ENCODE data around the gene SLC6A11.
A peak's percentile ranks its signal among the peaks of the same experiment; 100 is the strongest.

The SLC6A11 gene

DNA sequence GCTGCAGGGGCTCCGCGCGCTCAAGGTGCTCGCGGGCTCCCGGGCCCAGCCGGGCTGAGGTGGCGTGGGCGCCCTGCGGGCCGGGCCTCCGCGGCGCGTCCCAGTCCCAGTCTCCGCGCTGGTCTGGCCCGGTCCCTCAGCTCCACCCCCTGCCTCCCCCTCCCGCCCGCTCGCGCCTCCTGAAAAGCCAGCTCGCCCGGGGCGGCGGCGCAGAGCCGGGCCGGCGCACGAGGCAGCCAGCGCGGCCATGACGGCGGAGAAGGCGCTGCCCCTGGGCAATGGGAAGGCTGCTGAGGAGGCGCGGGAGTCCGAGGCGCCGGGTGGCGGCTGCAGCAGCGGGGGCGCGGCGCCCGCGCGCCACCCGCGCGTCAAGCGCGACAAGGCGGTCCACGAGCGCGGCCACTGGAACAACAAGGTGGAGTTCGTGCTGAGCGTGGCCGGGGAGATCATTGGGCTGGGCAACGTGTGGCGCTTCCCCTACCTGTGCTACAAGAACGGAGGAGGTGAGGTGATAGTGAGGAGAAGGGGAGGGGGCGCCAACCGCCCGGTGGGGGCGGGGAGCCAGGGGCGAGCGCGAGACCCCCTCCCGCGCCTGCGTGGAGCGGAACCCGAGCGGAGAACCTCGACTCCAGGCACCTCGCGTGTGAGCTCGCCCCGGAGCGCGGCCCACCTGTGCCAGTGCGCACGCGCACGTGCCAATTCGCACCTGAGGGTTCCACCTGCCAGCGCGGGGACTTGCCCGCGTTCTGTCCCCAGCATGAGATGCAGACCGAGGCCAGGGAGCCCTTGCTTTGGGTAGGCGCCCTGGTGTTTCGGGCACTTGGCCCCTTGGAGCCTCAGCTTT lies at the start of gene SLC6A11:
Gene SLC6A11 (plus strand): TSS at position 210 of the 844 bp plus-strand sequence. CDS start 38 bp downstream, at position 248.
- no peak for DNase-seq (ENCODE audit: low read depth in 2 of 2)

DNA sequence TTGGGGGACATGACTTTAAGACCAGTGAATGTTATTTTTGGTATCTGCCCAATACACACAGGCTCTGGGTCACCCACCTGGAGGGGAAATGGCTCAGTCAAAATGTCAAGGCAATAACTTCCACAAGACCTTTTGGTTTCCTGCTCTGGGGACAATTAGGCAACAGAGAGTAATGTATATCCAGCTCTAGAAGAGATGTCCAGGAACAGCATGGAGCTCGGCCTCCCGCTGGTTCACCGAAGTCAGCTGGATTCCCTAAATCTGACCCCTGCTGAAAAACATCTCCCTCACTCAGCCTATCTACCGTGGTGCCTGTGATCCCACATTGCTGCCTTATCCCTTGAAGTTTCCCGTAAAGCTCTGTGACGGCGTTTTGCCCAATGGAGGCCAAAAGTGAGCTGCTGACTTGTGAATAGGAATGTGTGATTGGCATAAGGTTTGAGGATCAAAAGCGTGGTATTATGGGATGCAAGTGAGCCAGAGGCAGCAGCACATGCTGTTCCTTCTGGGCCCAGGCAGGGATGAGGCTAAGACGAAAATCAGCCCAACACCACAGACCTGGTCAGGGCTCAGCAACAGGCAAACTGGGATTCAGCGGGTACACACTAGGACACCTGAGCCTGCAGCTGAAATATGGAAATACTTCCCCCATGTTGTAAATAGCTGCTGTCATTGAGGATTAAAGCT lies 47.2 kb upstream of the SLC6A11 start:
- DNase-seq (ENCODE audit: low read depth in 2 of 2): no peak

DNA sequence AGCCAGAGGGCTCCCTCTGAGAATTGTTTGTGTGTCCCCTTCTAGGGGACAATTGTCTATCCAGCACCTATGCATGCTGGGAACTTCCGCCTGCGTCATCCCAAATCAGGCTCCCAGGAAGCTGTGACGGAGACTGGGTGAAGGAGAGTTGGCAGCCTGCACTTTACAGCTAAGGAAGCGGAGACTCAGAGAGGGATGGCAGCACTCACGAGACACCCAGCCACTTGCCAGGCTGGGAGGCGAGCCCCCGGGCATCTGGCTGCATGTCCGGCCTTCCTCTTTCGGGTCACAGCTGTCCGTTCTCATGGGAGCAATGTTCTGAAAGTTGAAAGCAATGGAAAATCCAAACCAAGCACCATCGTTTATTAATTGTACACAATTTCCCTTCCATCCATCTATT lies 45.5 kb upstream of the SLC6A11 start:
- DNase-seq (ENCODE audit: low read depth in 2 of 2): no peak

GRCh38 chr3:10770981-10771380 lies 45.0 kb upstream of the SLC6A11 start:
- no peak for DNase-seq (ENCODE audit: low read depth in 2 of 2)

DNA sequence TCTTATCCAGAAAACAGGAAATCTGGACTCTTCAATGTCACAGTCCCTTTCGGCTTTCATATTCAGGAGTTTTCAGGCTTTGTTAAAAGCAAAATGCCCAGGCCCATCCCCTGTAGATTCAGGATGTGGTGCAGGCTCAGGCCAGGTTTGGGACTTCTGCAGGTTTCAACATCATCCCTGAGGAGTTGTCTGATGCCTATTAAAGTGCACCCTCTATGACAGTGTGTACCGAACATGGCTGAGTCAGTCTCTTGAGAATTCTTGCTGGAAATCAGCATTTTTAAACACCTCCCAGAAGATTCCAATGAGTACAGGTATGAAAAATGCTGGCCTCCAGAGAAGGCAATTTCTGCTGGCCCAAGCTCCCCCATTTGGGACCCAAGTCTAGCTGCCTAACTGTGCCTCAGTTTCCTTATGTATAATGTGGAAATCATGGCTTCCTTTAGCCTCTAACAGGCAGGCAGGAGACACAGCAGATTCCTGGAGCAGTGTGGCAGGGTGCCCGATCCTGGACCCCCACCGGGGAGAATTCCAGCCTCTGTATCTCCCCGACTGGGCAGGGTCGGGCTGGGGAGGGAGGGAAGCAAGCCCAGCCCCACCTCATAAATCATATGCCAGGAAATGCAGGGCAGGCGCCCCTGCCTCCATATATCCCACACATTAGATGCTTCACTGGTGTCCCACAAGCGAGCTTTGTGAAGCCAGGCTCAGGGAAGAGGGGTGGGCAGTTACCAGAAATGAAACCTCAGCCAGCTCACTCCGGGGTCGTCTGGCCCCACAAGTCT lies 44.4 kb upstream of the SLC6A11 start:
- no peak for DNase-seq (ENCODE audit: low read depth in 2 of 2)

DNA sequence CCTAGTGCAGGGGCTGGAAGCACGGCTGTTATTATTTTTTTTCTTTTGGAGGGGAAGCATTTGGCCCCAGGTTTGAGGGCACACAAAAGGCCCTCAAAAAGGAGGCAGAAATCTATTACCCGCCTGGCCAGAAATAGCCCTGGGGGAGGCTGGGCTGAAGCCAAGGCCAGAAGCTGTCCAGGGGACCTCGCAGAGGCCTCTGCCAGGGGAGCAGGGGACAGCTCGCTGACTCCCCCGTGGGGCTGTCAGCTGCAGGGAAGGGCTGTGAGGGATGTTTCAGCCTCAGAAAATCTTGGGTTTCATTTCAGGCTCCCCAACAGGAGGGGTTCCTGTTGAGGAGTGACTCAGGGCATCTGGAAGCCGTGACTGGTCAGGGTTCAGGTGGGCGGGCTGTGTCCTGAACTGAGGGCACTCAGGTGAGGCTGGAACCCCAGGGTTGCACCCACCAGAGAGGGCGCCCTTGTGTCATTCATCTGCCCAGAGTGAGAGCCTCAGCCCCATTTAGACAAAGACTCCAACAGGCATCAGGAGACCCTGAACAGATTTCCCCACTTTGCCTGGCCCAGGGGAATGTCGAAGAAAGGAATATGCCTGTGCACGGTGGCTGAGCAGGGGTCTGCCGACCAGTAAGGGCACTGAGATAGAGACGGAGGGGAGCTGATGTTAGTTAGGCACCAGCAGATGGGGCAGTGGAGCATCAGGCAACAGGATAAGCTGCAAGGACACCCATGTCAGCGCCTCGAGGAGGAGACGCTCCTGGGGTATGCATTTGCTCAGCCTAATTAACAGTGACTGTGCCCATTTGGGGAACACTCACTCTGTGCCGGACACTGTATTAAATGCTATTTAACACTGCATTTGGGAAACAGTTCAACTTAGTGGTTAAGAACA lies 43.5 kb upstream of the SLC6A11 start:
- no peak for DNase-seq (ENCODE audit: low read depth in 2 of 2)

GRCh38 chr3:10774129-10774670 lies 41.8 kb upstream of the SLC6A11 start:
- DNase-seq (ENCODE audit: low read depth in 2 of 2): no peak

- no peak for DNase-seq (ENCODE audit: low read depth in 2 of 2)
Observed at GRCh38 chr3:10774825-10775224, 41.2 kb upstream of the SLC6A11 start.

- no peak for DNase-seq (ENCODE audit: low read depth in 2 of 2)
Observed at GRCh38 chr3:10775259-10775658, 40.8 kb upstream of the SLC6A11 start.

DNA sequence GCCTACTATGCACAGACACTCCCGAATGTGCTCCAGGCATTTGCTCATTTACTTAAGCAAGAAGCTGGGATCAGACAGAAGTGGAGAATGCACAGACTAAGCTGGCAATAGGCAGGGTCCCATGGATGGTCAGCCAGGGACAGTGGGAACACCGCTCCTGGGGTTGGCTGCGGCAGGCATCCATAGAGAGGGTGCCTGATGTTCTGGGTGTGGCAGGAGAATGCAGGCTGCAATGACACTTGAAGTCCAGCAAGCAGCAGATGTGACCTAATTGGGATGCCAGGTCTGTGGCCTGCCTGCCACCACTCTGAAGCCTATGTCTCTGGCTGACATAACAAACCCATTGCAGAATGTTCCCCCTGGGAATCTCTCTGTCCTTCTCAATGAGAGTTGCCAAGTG lies 40.2 kb upstream of the SLC6A11 start:
- no peak for DNase-seq (ENCODE audit: low read depth in 2 of 2)

GRCh38 chr3:10777627-10778026 lies 38.4 kb upstream of the SLC6A11 start:
- no peak for DNase-seq (ENCODE audit: low read depth in 2 of 2)

GRCh38 chr3:10778492-10779292 lies 37.3 kb upstream of the SLC6A11 start:
- no peak for DNase-seq (ENCODE audit: low read depth in 2 of 2)

DNA sequence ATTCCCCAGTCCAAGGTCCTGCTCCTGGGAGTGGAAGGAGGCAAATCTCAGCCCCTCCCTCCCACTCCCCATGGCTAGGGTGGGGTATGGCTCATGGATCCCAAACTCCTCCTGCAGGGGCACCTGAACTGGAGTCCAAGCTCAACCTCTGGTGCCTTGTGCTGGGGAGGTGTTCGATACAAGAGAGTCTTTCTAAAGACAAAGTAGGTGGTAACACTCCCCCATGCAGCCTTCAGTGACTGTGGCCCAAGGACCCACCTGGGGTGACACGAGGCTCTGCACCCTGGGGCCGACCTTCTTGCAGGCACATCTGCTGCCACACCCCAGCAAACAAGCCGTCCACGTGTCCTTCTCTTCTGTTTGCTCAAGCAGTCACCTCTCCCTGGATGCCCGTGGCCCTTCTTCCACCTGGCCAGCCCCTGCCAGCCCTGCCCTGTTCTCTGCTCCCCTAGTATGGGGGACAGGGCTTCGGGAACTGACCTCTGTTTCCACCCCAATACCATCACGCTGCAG lies 36.7 kb upstream of the SLC6A11 start:
- DNase-seq (ENCODE audit: low read depth in 2 of 2): no peak

DNA sequence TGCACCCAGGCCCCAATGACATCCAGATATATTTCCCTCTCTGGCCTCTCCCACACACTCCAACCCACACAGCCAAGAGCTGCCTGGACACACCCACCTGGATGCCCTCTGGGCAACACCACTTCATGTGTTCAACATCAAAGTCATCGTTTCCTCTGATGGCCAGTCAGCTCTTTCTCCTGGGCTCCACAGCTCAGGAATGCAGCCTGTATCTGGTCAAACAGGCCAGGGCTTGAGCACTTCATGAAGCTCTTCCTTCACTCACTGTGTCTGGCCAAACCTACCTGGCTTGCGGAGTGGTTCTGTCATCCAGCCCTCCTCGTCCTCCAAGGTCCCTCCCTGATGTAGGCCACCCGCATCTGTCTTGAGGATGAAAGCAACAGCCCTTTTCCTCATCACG lies 35.8 kb upstream of the SLC6A11 start:
- no peak for DNase-seq (ENCODE audit: low read depth in 2 of 2)

DNA sequence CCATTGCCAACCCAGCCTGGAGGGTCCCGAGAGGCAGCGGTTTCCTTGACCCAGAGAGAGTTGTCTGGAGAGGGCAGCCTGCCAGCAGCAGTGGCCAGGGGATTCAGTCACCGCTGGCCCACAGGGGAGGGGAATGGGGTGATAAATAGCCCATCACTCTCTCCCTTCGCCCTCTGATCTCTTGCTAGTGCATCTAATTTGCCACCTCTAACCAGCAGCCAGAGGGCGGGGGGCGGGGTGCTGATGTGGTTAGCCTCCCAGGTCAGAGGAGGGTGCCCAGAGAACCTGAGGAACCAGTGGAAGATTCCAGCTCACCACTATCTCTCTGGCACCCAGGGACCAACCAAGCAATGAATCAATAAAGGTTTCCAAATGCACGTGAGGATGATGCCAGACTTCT lies 35.1 kb upstream of the SLC6A11 start:
- no peak for DNase-seq (ENCODE audit: low read depth in 2 of 2)

GRCh38 chr3:10781981-10782380 lies 34.0 kb upstream of the SLC6A11 start:
- DNase-seq (ENCODE audit: low read depth in 2 of 2): no peak

DNA sequence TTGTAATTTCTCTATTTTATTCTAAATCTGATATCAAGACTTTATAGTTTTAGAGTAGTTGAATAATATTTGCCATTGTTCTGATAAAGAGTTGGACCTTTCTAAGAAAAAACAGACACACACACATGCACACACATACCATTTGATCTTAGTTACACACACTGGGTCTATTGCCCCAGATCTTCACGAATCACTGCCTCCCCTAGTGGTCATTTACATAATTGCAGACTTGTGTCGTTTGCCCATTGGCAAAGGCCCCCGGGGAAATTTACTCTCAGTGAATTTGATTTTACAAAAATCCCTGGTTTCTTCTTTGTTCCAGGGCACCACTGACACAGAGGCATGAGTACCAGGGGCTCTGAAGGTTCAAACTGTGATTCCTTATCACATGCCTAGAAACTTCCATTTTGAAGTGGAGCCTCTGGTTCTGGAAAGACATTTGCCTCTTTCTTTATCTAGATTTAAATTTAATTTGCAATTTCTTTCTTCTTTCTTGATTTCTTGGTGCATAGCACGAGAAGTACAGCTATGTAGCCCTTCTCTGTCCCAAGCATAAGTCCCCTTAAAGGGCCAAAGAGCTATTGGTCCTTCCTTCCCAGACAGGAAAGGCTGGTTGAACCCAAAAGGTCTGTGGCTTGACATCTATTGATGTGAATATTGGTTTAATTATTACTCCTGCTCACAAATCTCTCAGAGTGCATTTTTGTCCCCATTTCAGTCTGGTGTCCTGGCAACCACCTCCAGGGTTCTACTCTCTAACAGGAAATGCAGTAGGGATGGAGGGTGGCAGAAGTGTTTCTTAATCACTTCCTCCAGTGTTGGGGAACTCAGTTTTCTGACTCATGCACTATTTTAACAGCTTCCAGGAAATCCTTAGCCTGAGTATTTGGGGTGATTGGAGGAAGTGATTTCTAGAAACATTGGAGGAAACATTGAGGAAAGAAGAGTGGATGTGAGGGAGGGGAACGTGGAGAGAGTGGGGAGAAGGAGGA lies 32.4 kb upstream of the SLC6A11 start:
- DNase-seq (ENCODE audit: low read depth in 2 of 2): peak in 1 of 2 donors; percentile 5

DNA sequence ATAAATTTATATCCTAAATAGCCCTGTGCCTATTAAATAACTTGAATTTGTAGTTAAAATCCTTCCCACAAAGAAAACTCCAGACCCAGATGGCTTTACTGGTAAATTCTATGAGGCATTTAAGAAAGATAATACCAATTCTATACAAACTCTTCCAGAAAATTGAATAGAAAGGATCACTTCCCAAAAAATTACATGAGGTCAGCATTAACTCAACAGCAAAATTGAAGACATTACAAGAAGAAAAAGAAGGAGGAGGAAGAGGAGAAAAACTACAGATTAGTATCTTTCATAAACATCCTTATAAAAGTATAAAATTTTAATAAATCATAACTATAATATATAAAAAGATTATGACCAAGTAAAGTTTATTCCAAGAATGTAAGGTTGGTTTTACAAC lies 29.4 kb upstream of the SLC6A11 start:
- DNase-seq (ENCODE audit: low read depth in 2 of 2): no peak

- DNase-seq (ENCODE audit: low read depth in 2 of 2): no peak
Observed at GRCh38 chr3:10788451-10788850, 27.6 kb upstream of the SLC6A11 start.

Measured in activated CD4-positive, alpha-beta T cell treated with anti-CD3 and anti-CD28 coated beads for 24 hours (primary cell).